Liver (tissue), 9 donors: ENCODE measurements around the gene PPP1R9A. TPM values are rescaled to one million over a fixed set of nuclear protein-coding genes. Genes with fewer than 3 reads are reported as not detected.

Source experiments
- DNase-seq: peaks from one replicate; pipeline ENCODE4 v3.0.0-alpha.2; 2017; ENCODE audit warnings: low spot score
- H3K27ac ChIP-seq, 2 donors: one replicate each; pipeline ENCODE4 v1.7.0; 2013; ENCODE audit warnings: inconsistent platforms in 2 of 2, low read length in 2 of 2, control low read depth in 1 of 2, low read depth in 1 of 2, mild to moderate bottlenecking in 1 of 2
- H3K27me3 ChIP-seq, 4 donors: one replicate each; pipeline versions ENCODE4 v1.6.1 to v1.7.0; 2013; ENCODE audit warnings: low read length in 3 of 4, inconsistent platforms in 1 of 4, mild to moderate bottlenecking in 1 of 4, moderate library complexity in 1 of 4; ENCODE audit not compliant: control insufficient read depth in 4 of 4, insufficient read depth in 4 of 4
- H3K36me3 ChIP-seq, 4 donors: one replicate each; pipeline versions ENCODE4 v1.6.1 to v1.7.0; 2013; ENCODE audit warnings: low read length in 3 of 4, mild to moderate bottlenecking in 3 of 4, low read depth in 1 of 4, moderate library complexity in 1 of 4; ENCODE audit not compliant: control insufficient read depth in 4 of 4, insufficient read depth in 3 of 4
- H3K4me1 ChIP-seq, 4 donors: one replicate each; pipeline versions ENCODE4 v1.6.1 to v1.7.0; 2013; ENCODE audit warnings: low read length in 3 of 4, mild to moderate bottlenecking in 3 of 4, moderate library complexity in 1 of 4; ENCODE audit not compliant: control insufficient read depth in 4 of 4, insufficient read depth in 4 of 4
- H3K4me3 ChIP-seq, 3 donors: one replicate each; pipeline versions ENCODE4 v1.6.1 to v1.7.0; 2013; ENCODE audit warnings: low read length in 3 of 3, control low read depth in 1 of 3, low read depth in 1 of 3, mild to moderate bottlenecking in 1 of 3
- H3K9ac ChIP-seq, 2 donors: one replicate each; pipeline ENCODE4 v1.7.0; 2013; ENCODE audit warnings: low read length in 2 of 2, mild to moderate bottlenecking in 2 of 2, moderate library complexity in 2 of 2, control low read depth in 1 of 2, low read depth in 1 of 2
- H3K9me3 ChIP-seq, 4 donors: one replicate each; pipeline versions ENCODE4 v1.6.1 to v1.7.0; 2013; ENCODE audit warnings: low read length in 3 of 4; ENCODE audit not compliant: control insufficient read depth in 4 of 4
- ATF3 ChIP-seq: IDR thresholded peaks from 2 replicates; pipeline ENCODE4 v1.6.1; 2016; ENCODE audit warnings: antibody characterized with exemption
- CTCF ChIP-seq: fragments of 150-350 bp; IDR thresholded peaks from 2 replicates; pipeline ENCODE4 v1.5.1; 2017; ENCODE audit warnings: improper control_type of control experiment, low read depth, low read length; ENCODE audit not compliant: missing input control
- EGR1 ChIP-seq, 2 donors: IDR thresholded peaks; 2 replicates each; pipeline ENCODE4 v1.6.1; 2016 to 2018; ENCODE audit warnings: antibody characterized with exemption in 2 of 2, low read depth in 2 of 2
- FOXA1 ChIP-seq: IDR thresholded peaks from 2 replicates; pipeline ENCODE4 v1.6.1; 2016; ENCODE audit warnings: antibody characterized with exemption
- FOXA2 ChIP-seq: IDR thresholded peaks from 2 replicates; pipeline ENCODE4 v1.6.1; 2016; ENCODE audit warnings: antibody characterized with exemption
- GABPA ChIP-seq, 2 donors: IDR thresholded peaks in 1 of 2; conservative IDR thresholded peaks in 1 of 2; 2 replicates each; pipeline ENCODE4 v1.6.1; 2016; ENCODE audit warnings: antibody characterized with exemption in 2 of 2, mild to moderate bottlenecking in 1 of 2, moderate library complexity in 1 of 2
- HNF4A ChIP-seq, 2 donors: conservative IDR thresholded peaks; 2 replicates each; pipeline ENCODE4 v1.6.1; 2016; ENCODE audit warnings: antibody characterized with exemption in 2 of 2, mild to moderate bottlenecking in 2 of 2
- HNF4G ChIP-seq: IDR thresholded peaks from 2 replicates; pipeline ENCODE4 v1.6.1; 2016; ENCODE audit warnings: antibody characterized with exemption
- JUND ChIP-seq, 2 donors: IDR thresholded peaks; 2 replicates each; pipeline ENCODE4 v1.6.1; 2016; ENCODE audit warnings: antibody characterized with exemption in 2 of 2
- MAX ChIP-seq: IDR thresholded peaks from 2 replicates; pipeline ENCODE4 v1.6.1; 2016; ENCODE audit warnings: antibody characterized with exemption
- NR2F2 ChIP-seq: IDR thresholded peaks from 2 replicates; pipeline ENCODE4 v1.6.1; 2016; ENCODE audit warnings: antibody characterized with exemption
- RAD21 ChIP-seq, 2 donors: IDR thresholded peaks; 2 replicates each; pipeline ENCODE4 v1.6.1; 2016; ENCODE audit warnings: antibody characterized with exemption in 2 of 2, mild to moderate bottlenecking in 2 of 2
- REST ChIP-seq: IDR thresholded peaks from 2 replicates; pipeline ENCODE4 v1.6.1; 2016; ENCODE audit warnings: antibody characterized with exemption, mild to moderate bottlenecking
- RXRA ChIP-seq, 2 donors: IDR thresholded peaks; 2 replicates each; pipeline ENCODE4 v1.6.1; 2017 to 2018; ENCODE audit warnings: antibody characterized with exemption in 2 of 2, mild to moderate bottlenecking in 1 of 2
- SP1 ChIP-seq: IDR thresholded peaks from 2 replicates; pipeline ENCODE4 v1.6.1; 2018; ENCODE audit warnings: antibody characterized with exemption, mild to moderate bottlenecking
- TAF1 ChIP-seq: conservative IDR thresholded peaks from 2 replicates; pipeline ENCODE4 v1.6.1; 2016; ENCODE audit warnings: antibody characterized with exemption, mild to moderate bottlenecking
- YY1 ChIP-seq: IDR thresholded peaks from 2 replicates; pipeline ENCODE4 v1.6.1; 2016; ENCODE audit warnings: antibody characterized with exemption, mild to moderate bottlenecking
- ZBTB33 ChIP-seq: IDR thresholded peaks from 2 replicates; pipeline ENCODE4 v1.6.1; 2016; ENCODE audit warnings: antibody characterized with exemption
- WGBS: extraction: QIAGEN DNeasy Blood & Tissue Kit; methylation state at CpG from one replicate; pipeline ENCODE4 v1.1.7; 2013; 5-methylcytosine and 5-hydroxymethylcytosine counted together
- polyA plus RNA-seq, 2 donors: library from polyadenylated mRNA; stranded (reverse) in 1 of 2; unstranded in 1 of 2; fragments of 200-250 nt in 1 of 2; fragments of >200 nt in 1 of 2; fragmentation: Nextera tagmentation in 1 of 2; extraction: Ambion mirVana in 1 of 2; gene quantifications; one replicate each; pipeline versions ENCODE4 v1.2.1 to v1.2.3, GENCODE V29; 2013 to 2015
- total RNA-seq, 2 donors: library from RNA; depleted of rRNA; stranded (reverse); fragments of >200 nt; gene quantifications; one replicate each; pipeline ENCODE4 v1.2.3, GENCODE V29; 2014
- donor health status: healthy.
- donor health status: healthy.
- donor health status: healthy.
- donor health status: healthy.
- donor health status: healthy.

PPP1R9A gene
- total and polyA plus RNA-seq, 4 donors: 0.17 to 5.4 (median 2.7) TPM

- DNase-seq: no peak
- H3K4me1 ChIP-seq: no peaks in the 10 kb centered on the region
- H3K27me3 ChIP-seq: peaks cover 0 to 2% (median 0%) of the 10 kb centered on the region in 4 donors
- 94% methylated on average over 4 of the region's 4 CpGs for WGBS
- H3K36me3 ChIP-seq: no peaks in the 10 kb centered on the region
- H3K27ac ChIP-seq: no peak overlapping the region
- H3K4me3 ChIP-seq: no peak overlapping the region
- H3K9me3 ChIP-seq: no peaks in the 10 kb centered on the region
- TF ChIP-seq ATF3: no peak
- TF ChIP-seq CTCF: no peak
- no peak for TF ChIP-seq MAX
- no peak for TF ChIP-seq GABPA (IDR thresholded peaks at IDR 0.05 in 1 of 2, conservative IDR thresholded peaks at IDR 0.05 in 1 of 2)
- TF ChIP-seq TAF1: no peak
- TF ChIP-seq RXRA (IDR thresholded peaks at IDR 0.05): no peak
- no peak for TF ChIP-seq NR2F2
- TF ChIP-seq YY1: no peak
- TF ChIP-seq FOXA2: no peak
- no peak for TF ChIP-seq ZBTB33
- no peak for TF ChIP-seq HNF4A (conservative IDR thresholded peaks at IDR 0.05)
- no peak for TF ChIP-seq JUND (IDR thresholded peaks at IDR 0.05)
- no peak for TF ChIP-seq EGR1 (IDR thresholded peaks at IDR 0.05; ENCODE audit: low read depth in 2 of 2)
- TF ChIP-seq HNF4G: no peak
- no peak overlapping the region for H3K9ac ChIP-seq
These were observed 14.5 kb downstream of the PPP1R9A start for GRCh38 chr7:94921911-94922310.

- H3K27ac ChIP-seq: no peak overlapping the region
- H3K9me3 ChIP-seq: no peaks in the 10 kb centered on the region
- H3K4me3 ChIP-seq: no peak overlapping the region
- no peak for DNase-seq
- H3K36me3 ChIP-seq: no peaks in the 10 kb centered on the region
- H3K9ac ChIP-seq: no peak overlapping the region
- H3K4me1 ChIP-seq: no peaks in the 10 kb centered on the region
- H3K27me3 ChIP-seq: peaks cover 0 to 2% (median 0%) of the 10 kb centered on the region in 4 donors
- 89% methylated on average over 1 of the region's 1 CpG for WGBS
- TF ChIP-seq REST (no peak), EGR1 (IDR thresholded peaks at IDR 0.05; ENCODE audit: low read depth in 2 of 2) (no peak), TAF1 (no peak), CTCF (no peak), FOXA1 (no peak), SP1 (no peak), RAD21 (IDR thresholded peaks at IDR 0.05) (no peak), FOXA2 (no peak), YY1 (no peak), JUND (IDR thresholded peaks at IDR 0.05) (no peak), HNF4G (no peak), RXRA (IDR thresholded peaks at IDR 0.05) (no peak)
These were observed 15.1 kb downstream of the PPP1R9A start for GRCh38 chr7:94922457-94922856.
